ENCODE data around the gene GDF2. TPM values are rescaled to one million over a fixed set of nuclear protein-coding genes. Genes with fewer than 3 reads are reported as not detected.

GDF2 gene
- total and polyA plus RNA-seq, 4 donors = 0.13 TPM; not detected in 3

DNA sequence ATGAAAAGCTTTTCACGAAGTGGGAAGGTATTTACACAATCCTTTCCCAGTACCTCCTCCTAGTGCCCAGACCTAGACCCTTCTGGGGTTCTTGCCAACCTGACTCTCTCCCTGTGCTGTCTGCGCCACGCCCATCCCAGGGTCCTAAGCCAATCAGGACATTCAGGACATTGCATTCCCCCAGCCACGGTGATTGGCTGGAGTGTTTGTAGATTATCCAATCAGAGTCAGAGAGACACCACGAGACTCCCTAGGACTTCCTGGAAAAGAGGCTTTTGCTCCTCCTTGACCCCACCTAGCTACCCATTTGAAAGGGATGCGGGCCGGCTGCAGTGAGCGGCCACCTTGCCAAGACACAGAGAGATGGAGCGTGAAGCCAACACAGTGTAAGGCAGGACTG, 3.5 kb upstream of the GDF2 start:
- Histone ChIP-seq H3K4me1 (ENCODE audit: control insufficient read depth, insufficient read depth, low read length) (peaks cover 13% of the 10 kb centered on the region), H3K27ac (ENCODE audit: low read depth, low read length) (no peak overlapping the region), H3K36me3 (ENCODE audit: control insufficient read depth, insufficient read depth, low read length) (peaks cover 5% of the 10 kb centered on the region), H3K27me3 (ENCODE audit: control insufficient read depth, insufficient read depth, low read length) (no peaks in the 10 kb centered on the region), H3K9me3 (ENCODE audit: control insufficient read depth, insufficient read depth, low read length) (no peaks in the 10 kb centered on the region), H3K4me3 (ENCODE audit: low read depth, low read length) (no peak overlapping the region)
- DNase-seq (ENCODE audit: low read depth in 4 of 6, low spot score in 6 of 6) = no peak
- 77% methylated on average over 8 of the region's 9 CpGs for WGBS (ENCODE audit: insufficient coverage)

- Histone ChIP-seq H3K4me1 (ENCODE audit: control insufficient read depth, insufficient read depth, low read length) (peaks cover 14% of the 10 kb centered on the region), H3K4me3 (ENCODE audit: low read depth, low read length) (no peak overlapping the region), H3K9me3 (ENCODE audit: control insufficient read depth, insufficient read depth, low read length) (no peaks in the 10 kb centered on the region), H3K36me3 (ENCODE audit: control insufficient read depth, insufficient read depth, low read length) (no peaks in the 10 kb centered on the region), H3K27ac (ENCODE audit: low read depth, low read length) (no peak overlapping the region), H3K27me3 (ENCODE audit: control insufficient read depth, insufficient read depth, low read length) (no peaks in the 10 kb centered on the region)
- 94% methylated on average over 8 of the region's 8 CpGs for WGBS (ENCODE audit: insufficient coverage)
- DNase-seq (ENCODE audit: low read depth in 4 of 6, low spot score in 6 of 6) = no peak
Observed at GRCh38 chr10:47319784-47320183, 2.5 kb upstream of the GDF2 start.

GRCh38 chr10:47320812-47321211, 1.4 kb upstream of the GDF2 start:
- no peak overlapping the region for H3K4me3 ChIP-seq (ENCODE audit: low read depth, low read length)
- no peaks in the 10 kb centered on the region for H3K9me3 ChIP-seq (ENCODE audit: control insufficient read depth, insufficient read depth, low read length)
- H3K27me3 ChIP-seq (ENCODE audit: control insufficient read depth, insufficient read depth, low read length) = no peaks in the 10 kb centered on the region
- peaks cover 12% of the 10 kb centered on the region for H3K4me1 ChIP-seq (ENCODE audit: control insufficient read depth, insufficient read depth, low read length)
- no peak overlapping the region for H3K27ac ChIP-seq (ENCODE audit: low read depth, low read length)
- no peak for DNase-seq (ENCODE audit: low read depth in 4 of 6, low spot score in 6 of 6)
- WGBS (ENCODE audit: insufficient coverage) = 73% methylated on average over 5 of the region's 6 CpGs
- H3K36me3 ChIP-seq (ENCODE audit: control insufficient read depth, insufficient read depth, low read length) = no peaks in the 10 kb centered on the region

- DNase-seq (ENCODE audit: low read depth in 4 of 6, low spot score in 6 of 6) = peak in 1 of 6 donors; percentile 20
- no peak overlapping the region for H3K4me3 ChIP-seq (ENCODE audit: low read depth, low read length)
- WGBS (ENCODE audit: insufficient coverage) = 80% methylated on average over 5 of the region's 8 CpGs
- no peaks in the 10 kb centered on the region for H3K27me3 ChIP-seq (ENCODE audit: control insufficient read depth, insufficient read depth, low read length)
- peaks cover 12% of the 10 kb centered on the region for H3K4me1 ChIP-seq (ENCODE audit: control insufficient read depth, insufficient read depth, low read length)
- no peaks in the 10 kb centered on the region for H3K9me3 ChIP-seq (ENCODE audit: control insufficient read depth, insufficient read depth, low read length)
- H3K27ac ChIP-seq (ENCODE audit: low read depth, low read length) = no peak overlapping the region
- no peaks in the 10 kb centered on the region for H3K36me3 ChIP-seq (ENCODE audit: control insufficient read depth, insufficient read depth, low read length)
Observed at GRCh38 chr10:47321521-47322195, 596 bp upstream of the GDF2 start.

- peaks cover 12% of the 10 kb centered on the region for H3K4me1 ChIP-seq (ENCODE audit: control insufficient read depth, insufficient read depth, low read length)
- H3K36me3 ChIP-seq (ENCODE audit: control insufficient read depth, insufficient read depth, low read length) = no peaks in the 10 kb centered on the region
- H3K4me3 ChIP-seq (ENCODE audit: low read depth, low read length) = no peak overlapping the region
- no peaks in the 10 kb centered on the region for H3K27me3 ChIP-seq (ENCODE audit: control insufficient read depth, insufficient read depth, low read length)
- no peak overlapping the region for H3K27ac ChIP-seq (ENCODE audit: low read depth, low read length)
- peak in 1 of 6 donors; percentile 69 for DNase-seq (ENCODE audit: low read depth in 4 of 6, low spot score in 6 of 6)
- no peaks in the 10 kb centered on the region for H3K9me3 ChIP-seq (ENCODE audit: control insufficient read depth, insufficient read depth, low read length)
- WGBS (ENCODE audit: insufficient coverage) = 31% methylated on average over 1 of the region's 1 CpG
Observed at GRCh38 chr10:47323087-47323486, 833 bp downstream of the GDF2 start.

DNA sequence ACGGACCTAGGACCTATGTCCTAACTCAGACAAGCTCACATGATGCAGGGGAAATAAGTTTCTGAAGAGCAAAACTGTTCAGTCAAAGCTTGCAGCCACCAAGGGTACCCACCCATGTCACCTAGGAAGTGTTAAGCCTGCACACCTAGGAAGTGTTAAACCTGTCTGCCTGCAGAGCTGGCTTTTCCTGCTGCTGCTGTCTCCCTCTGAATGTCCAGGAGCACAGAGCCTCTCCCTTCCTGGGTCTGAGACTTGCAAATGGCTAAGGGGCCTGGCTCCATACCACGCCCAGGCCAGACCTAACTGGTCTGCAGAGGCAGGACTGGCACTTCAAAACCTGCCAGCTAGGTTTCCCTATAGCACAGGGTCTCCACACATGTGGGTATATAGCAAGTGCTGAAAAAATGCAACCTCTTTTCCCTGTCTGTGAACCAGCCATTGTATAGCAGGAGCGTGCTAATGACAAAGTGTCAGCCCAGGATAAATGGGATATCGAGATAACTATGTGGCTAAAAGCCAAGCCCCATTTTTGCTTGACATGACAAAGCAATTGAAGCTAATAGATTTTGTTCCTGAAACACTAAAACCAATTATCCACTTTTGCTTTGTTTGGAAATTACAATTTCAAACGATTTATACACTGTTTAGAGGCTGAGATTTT, 1.5 kb downstream of the GDF2 start:
- Histone ChIP-seq H3K4me3 (ENCODE audit: low read depth, low read length) (no peak overlapping the region), H3K27me3 (ENCODE audit: control insufficient read depth, insufficient read depth, low read length) (no peaks in the 10 kb centered on the region), H3K36me3 (ENCODE audit: control insufficient read depth, insufficient read depth, low read length) (no peaks in the 10 kb centered on the region), H3K9me3 (ENCODE audit: control insufficient read depth, insufficient read depth, low read length) (no peaks in the 10 kb centered on the region), H3K4me1 (ENCODE audit: control insufficient read depth, insufficient read depth, low read length) (peaks cover 12% of the 10 kb centered on the region), H3K27ac (ENCODE audit: low read depth, low read length) (no peak overlapping the region)
- WGBS (ENCODE audit: insufficient coverage) = 56% methylated on average over 3 of the region's 5 CpGs
- DNase-seq (ENCODE audit: low read depth in 4 of 6, low spot score in 6 of 6) = peak in 2 of 6 donors; percentile 40 to 61

DNA sequence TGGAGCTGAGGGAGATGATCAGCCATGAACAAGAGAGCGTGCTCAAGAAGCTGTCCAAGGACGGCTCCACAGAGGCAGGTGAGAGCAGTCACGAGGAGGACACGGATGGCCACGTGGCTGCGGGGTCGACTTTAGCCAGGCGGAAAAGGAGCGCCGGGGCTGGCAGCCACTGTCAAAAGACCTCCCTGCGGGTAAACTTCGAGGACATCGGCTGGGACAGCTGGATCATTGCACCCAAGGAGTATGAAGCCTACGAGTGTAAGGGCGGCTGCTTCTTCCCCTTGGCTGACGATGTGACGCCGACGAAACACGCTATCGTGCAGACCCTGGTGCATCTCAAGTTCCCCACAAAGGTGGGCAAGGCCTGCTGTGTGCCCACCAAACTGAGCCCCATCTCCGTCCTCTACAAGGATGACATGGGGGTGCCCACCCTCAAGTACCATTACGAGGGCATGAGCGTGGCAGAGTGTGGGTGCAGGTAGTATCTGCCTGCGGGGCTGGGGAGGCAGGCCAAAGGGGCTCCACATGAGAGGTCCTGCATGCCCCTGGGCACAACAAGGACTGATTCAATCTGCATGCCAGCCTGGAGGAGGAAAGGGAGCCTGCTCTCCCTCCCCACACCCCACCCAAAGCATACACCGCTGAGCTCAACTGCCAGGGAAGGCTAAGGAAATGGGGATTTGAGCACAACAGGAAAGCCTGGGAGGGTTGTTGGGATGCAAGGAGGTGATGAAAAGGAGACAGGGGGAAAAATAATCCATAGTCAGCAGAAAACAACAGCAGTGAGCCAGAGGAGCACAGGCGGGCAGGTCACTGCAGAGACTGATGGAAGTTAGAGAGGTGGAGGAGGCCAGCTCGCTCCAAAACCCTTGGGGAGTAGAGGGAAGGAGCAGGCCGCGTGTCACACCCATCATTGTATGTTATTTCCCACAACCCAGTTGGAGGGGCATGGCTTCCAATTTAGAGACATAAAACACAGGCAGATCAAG, 3.3 kb downstream of the GDF2 start:
- WGBS (ENCODE audit: insufficient coverage) = 95% methylated on average over 24 of the region's 30 CpGs
- Histone ChIP-seq H3K36me3 (ENCODE audit: control insufficient read depth, insufficient read depth, low read length) (no peaks in the 10 kb centered on the region), H3K27ac (ENCODE audit: low read depth, low read length) (no peak overlapping the region), H3K4me1 (ENCODE audit: control insufficient read depth, insufficient read depth, low read length) (peaks cover 12% of the 10 kb centered on the region), H3K9me3 (ENCODE audit: control insufficient read depth, insufficient read depth, low read length) (no peaks in the 10 kb centered on the region), H3K27me3 (ENCODE audit: control insufficient read depth, insufficient read depth, low read length) (no peaks in the 10 kb centered on the region), H3K4me3 (ENCODE audit: low read depth, low read length) (no peak overlapping the region)
- no peak for DNase-seq (ENCODE audit: low read depth in 4 of 6, low spot score in 6 of 6)

DNA sequence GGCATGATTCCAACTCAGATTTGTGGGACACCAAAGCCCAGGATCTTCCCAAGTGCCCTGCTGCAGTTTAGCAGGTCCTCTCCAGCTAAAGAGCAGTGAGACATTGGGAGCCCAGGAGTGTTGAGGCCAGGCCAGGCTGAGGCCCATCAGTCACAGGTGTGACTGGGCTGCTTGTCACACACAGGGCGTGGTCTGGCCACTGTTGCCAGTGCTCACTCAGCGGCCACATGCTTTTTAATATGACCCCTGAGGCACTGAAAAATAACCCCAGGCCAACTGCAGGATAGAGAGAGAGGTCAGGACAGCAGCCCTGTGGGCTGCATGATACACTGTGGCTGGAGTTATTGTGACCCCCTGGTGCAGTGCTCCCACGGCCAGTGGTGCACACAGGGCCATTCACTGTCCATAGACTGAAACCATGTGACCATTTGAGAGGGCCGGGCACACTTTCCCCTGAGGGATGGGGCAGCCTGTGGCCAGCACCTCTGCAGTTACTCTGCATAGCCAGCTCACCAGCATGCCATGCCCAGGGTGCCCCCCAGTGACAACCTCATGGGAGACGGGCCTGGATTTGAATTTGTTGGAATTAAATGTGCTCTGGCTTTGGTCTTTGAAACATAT, 4.2 kb downstream of the GDF2 start:
- Histone ChIP-seq H3K9me3 (ENCODE audit: control insufficient read depth, insufficient read depth, low read length) (no peaks in the 10 kb centered on the region), H3K36me3 (ENCODE audit: control insufficient read depth, insufficient read depth, low read length) (no peaks in the 10 kb centered on the region), H3K4me1 (ENCODE audit: control insufficient read depth, insufficient read depth, low read length) (peaks cover 12% of the 10 kb centered on the region), H3K27me3 (ENCODE audit: control insufficient read depth, insufficient read depth, low read length) (no peaks in the 10 kb centered on the region), H3K4me3 (ENCODE audit: low read depth, low read length) (no peak overlapping the region), H3K27ac (ENCODE audit: low read depth, low read length) (no peak overlapping the region)
- no peak for DNase-seq (ENCODE audit: low read depth in 4 of 6, low spot score in 6 of 6)
- 65% methylated on average over 5 of the region's 5 CpGs for whole genome bisulfite sequencing (ENCODE audit: insufficient coverage)

DNA sequence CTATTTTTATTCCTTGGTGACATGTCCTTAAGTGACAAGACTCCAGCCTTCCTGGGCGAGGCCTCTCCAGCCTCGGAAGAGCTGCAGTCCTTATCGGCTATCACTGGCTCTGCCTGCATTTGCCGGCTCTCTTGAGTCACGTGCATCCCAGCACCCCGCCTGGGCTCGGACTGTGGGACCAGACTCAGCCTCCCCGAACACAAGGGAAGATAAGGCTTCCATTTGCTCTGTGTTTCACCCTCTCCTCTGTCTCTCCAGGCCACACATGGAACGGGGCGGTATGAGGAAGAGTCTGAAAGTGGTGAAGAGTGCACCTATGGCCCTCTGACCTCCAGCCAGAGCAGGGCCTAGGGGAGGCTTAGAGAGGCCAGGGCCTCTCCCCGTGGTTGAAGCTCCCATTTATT, 4.7 kb downstream of the GDF2 start:
- H3K27me3 ChIP-seq (ENCODE audit: control insufficient read depth, insufficient read depth, low read length) = no peaks in the 10 kb centered on the region
- no peak for DNase-seq (ENCODE audit: low read depth in 4 of 6, low spot score in 6 of 6)
- H3K27ac ChIP-seq (ENCODE audit: low read depth, low read length) = no peak overlapping the region
- peaks cover 9% of the 10 kb centered on the region for H3K4me1 ChIP-seq (ENCODE audit: control insufficient read depth, insufficient read depth, low read length)
- H3K4me3 ChIP-seq (ENCODE audit: low read depth, low read length) = no peak overlapping the region
- no peaks in the 10 kb centered on the region for H3K9me3 ChIP-seq (ENCODE audit: control insufficient read depth, insufficient read depth, low read length)
- WGBS (ENCODE audit: insufficient coverage) = 88% methylated on average over 5 of the region's 11 CpGs
- no peaks in the 10 kb centered on the region for H3K36me3 ChIP-seq (ENCODE audit: control insufficient read depth, insufficient read depth, low read length)

Data from spinal cord (tissue), 10 donors.